ENCODE results near the gene SDF4.

The SDF4 gene

DNA sequence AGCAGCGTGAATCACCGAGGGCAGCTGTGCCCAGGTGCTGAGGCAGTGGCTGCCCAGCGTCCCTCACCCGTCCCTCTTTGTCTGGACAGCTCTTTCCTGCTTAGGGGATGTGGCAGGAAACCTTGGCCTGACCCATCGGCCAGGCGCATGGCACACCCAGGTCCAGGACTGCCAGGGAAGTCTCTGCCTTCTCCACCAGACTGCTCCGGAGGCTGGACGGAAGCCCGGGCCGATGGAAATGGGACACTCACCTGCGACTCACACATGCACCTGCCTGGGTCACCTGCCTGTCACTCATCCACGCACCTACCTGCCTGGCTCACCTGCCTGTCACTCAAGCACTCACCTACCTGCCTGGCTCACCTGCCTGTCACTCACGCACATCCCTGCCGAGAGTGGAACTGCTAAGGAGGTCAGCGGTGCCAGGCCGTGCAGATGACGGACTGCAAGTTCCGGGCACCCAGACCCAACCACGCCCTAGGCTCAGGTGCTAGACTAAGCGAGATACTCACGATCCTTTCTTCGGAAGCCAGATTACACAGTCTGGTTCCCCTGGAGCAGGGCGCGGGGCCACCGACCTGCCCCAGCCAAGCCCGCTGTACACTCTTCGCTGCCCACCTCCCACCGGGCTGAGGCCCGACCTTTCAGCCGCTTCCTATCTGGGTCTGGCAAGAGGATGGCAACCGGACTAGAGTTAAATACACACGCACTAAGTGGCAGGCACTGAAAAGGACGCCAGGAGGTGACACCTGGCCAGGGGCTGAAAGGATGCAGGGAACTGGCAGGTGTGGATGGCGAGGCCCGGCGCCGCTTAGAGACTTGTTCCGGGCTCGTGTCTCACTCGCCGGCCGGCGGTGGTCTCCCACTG is 40.8 kb upstream of the SDF4 start:
- H3K27me3 ChIP-seq (replicated peaks; ENCODE audit: control insufficient read depth, insufficient read depth, low read length, poor library complexity, severe bottlenecking), result no peaks in the 10 kb centered on the region
- peaks cover 7% of the 10 kb centered on the region for H3K36me3 ChIP-seq (ENCODE audit: control insufficient read depth, insufficient read depth, low read length)
- peak overlapping the region; percentile 72 for H3K27ac ChIP-seq (ENCODE audit: insufficient read depth, low read length, poor library complexity, severe bottlenecking)
- peaks cover 27% of the 10 kb centered on the region for H3K4me1 ChIP-seq (ENCODE audit: control insufficient read depth, insufficient read depth, low read length, poor library complexity, severe bottlenecking)
- DNase-seq, result no peak
- peak overlapping the region; percentile 72 for H3K4me3 ChIP-seq (ENCODE audit: insufficient read depth, low read depth, low read length, poor library complexity, severe bottlenecking)
- H3K9me3 ChIP-seq (ENCODE audit: control insufficient read depth, low read length), result no peaks in the 10 kb centered on the region

- Histone ChIP-seq H3K36me3 (ENCODE audit: control insufficient read depth, insufficient read depth, low read length) (peaks cover 13% of the 10 kb centered on the region), H3K4me1 (ENCODE audit: control insufficient read depth, insufficient read depth, low read length, poor library complexity, severe bottlenecking) (peaks cover 27% of the 10 kb centered on the region), H3K27ac (ENCODE audit: insufficient read depth, low read length, poor library complexity, severe bottlenecking) (no peak overlapping the region), H3K27me3 (replicated peaks; ENCODE audit: control insufficient read depth, insufficient read depth, low read length, poor library complexity, severe bottlenecking) (no peaks in the 10 kb centered on the region), H3K4me3 (ENCODE audit: insufficient read depth, low read depth, low read length, poor library complexity, severe bottlenecking) (no peak overlapping the region), H3K9me3 (ENCODE audit: control insufficient read depth, low read length) (no peaks in the 10 kb centered on the region)
- no peak for DNase-seq
Measured at GRCh38 chr1:1270813-1271212, 39.0 kb upstream of the SDF4 start.

- H3K27me3 ChIP-seq (replicated peaks; ENCODE audit: control insufficient read depth, insufficient read depth, low read length, poor library complexity, severe bottlenecking), result no peaks in the 10 kb centered on the region
- no peak for DNase-seq
- no peak overlapping the region for H3K4me3 ChIP-seq (ENCODE audit: insufficient read depth, low read depth, low read length, poor library complexity, severe bottlenecking)
- no peaks in the 10 kb centered on the region for H3K9me3 ChIP-seq (ENCODE audit: control insufficient read depth, low read length)
- H3K27ac ChIP-seq (ENCODE audit: insufficient read depth, low read length, poor library complexity, severe bottlenecking), result no peak overlapping the region
- peaks cover 26% of the 10 kb centered on the region for H3K36me3 ChIP-seq (ENCODE audit: control insufficient read depth, insufficient read depth, low read length)
- H3K4me1 ChIP-seq (ENCODE audit: control insufficient read depth, insufficient read depth, low read length, poor library complexity, severe bottlenecking), result peaks cover 22% of the 10 kb centered on the region
Measured at GRCh38 chr1:1268284-1268682, 36.5 kb upstream of the SDF4 start.

- Histone ChIP-seq H3K4me3 (ENCODE audit: insufficient read depth, low read depth, low read length, poor library complexity, severe bottlenecking) (no peak overlapping the region), H3K4me1 (ENCODE audit: control insufficient read depth, insufficient read depth, low read length, poor library complexity, severe bottlenecking) (peaks cover 20% of the 10 kb centered on the region), H3K36me3 (ENCODE audit: control insufficient read depth, insufficient read depth, low read length) (peaks cover 32% of the 10 kb centered on the region), H3K9me3 (ENCODE audit: control insufficient read depth, low read length) (no peaks in the 10 kb centered on the region), H3K27me3 (replicated peaks; ENCODE audit: control insufficient read depth, insufficient read depth, low read length, poor library complexity, severe bottlenecking) (no peaks in the 10 kb centered on the region), H3K27ac (ENCODE audit: insufficient read depth, low read length, poor library complexity, severe bottlenecking) (no peak overlapping the region)
- DNase-seq, result no peak
Measured at GRCh38 chr1:1267488-1268283, 35.9 kb upstream of the SDF4 start.

GRCh38 chr1:1264868-1265272 is 33.1 kb upstream of the SDF4 start:
- Histone ChIP-seq H3K4me3 (ENCODE audit: insufficient read depth, low read depth, low read length, poor library complexity, severe bottlenecking) (no peak overlapping the region), H3K27me3 (replicated peaks; ENCODE audit: control insufficient read depth, insufficient read depth, low read length, poor library complexity, severe bottlenecking) (no peaks in the 10 kb centered on the region), H3K27ac (ENCODE audit: insufficient read depth, low read length, poor library complexity, severe bottlenecking) (no peak overlapping the region), H3K36me3 (ENCODE audit: control insufficient read depth, insufficient read depth, low read length) (peaks cover 47% of the 10 kb centered on the region), H3K4me1 (ENCODE audit: control insufficient read depth, insufficient read depth, low read length, poor library complexity, severe bottlenecking) (peaks cover 4% of the 10 kb centered on the region), H3K9me3 (ENCODE audit: control insufficient read depth, low read length) (no peaks in the 10 kb centered on the region)
- DNase-seq, result no peak

- Histone ChIP-seq H3K4me3 (ENCODE audit: insufficient read depth, low read depth, low read length, poor library complexity, severe bottlenecking) (no peak overlapping the region), H3K27ac (ENCODE audit: insufficient read depth, low read length, poor library complexity, severe bottlenecking) (no peak overlapping the region), H3K4me1 (ENCODE audit: control insufficient read depth, insufficient read depth, low read length, poor library complexity, severe bottlenecking) (peaks cover 4% of the 10 kb centered on the region), H3K27me3 (replicated peaks; ENCODE audit: control insufficient read depth, insufficient read depth, low read length, poor library complexity, severe bottlenecking) (no peaks in the 10 kb centered on the region), H3K36me3 (ENCODE audit: control insufficient read depth, insufficient read depth, low read length) (peaks cover 52% of the 10 kb centered on the region), H3K9me3 (ENCODE audit: control insufficient read depth, low read length) (no peaks in the 10 kb centered on the region)
- no peak for DNase-seq
Measured at GRCh38 chr1:1264026-1264425, 32.2 kb upstream of the SDF4 start.

- no peak for DNase-seq
- Histone ChIP-seq H3K9me3 (ENCODE audit: control insufficient read depth, low read length) (no peaks in the 10 kb centered on the region), H3K4me3 (ENCODE audit: insufficient read depth, low read depth, low read length, poor library complexity, severe bottlenecking) (no peak overlapping the region), H3K4me1 (ENCODE audit: control insufficient read depth, insufficient read depth, low read length, poor library complexity, severe bottlenecking) (peaks cover 4% of the 10 kb centered on the region), H3K27me3 (replicated peaks; ENCODE audit: control insufficient read depth, insufficient read depth, low read length, poor library complexity, severe bottlenecking) (no peaks in the 10 kb centered on the region), H3K36me3 (ENCODE audit: control insufficient read depth, insufficient read depth, low read length) (peaks cover 45% of the 10 kb centered on the region), H3K27ac (ENCODE audit: insufficient read depth, low read length, poor library complexity, severe bottlenecking) (no peak overlapping the region)
Measured at GRCh38 chr1:1262758-1263157, 31.0 kb upstream of the SDF4 start.

- DNase-seq, result no peak
- Histone ChIP-seq H3K27me3 (replicated peaks; ENCODE audit: control insufficient read depth, insufficient read depth, low read length, poor library complexity, severe bottlenecking) (no peaks in the 10 kb centered on the region), H3K27ac (ENCODE audit: insufficient read depth, low read length, poor library complexity, severe bottlenecking) (no peak overlapping the region), H3K9me3 (ENCODE audit: control insufficient read depth, low read length) (no peaks in the 10 kb centered on the region), H3K4me1 (ENCODE audit: control insufficient read depth, insufficient read depth, low read length, poor library complexity, severe bottlenecking) (peaks cover 4% of the 10 kb centered on the region), H3K36me3 (ENCODE audit: control insufficient read depth, insufficient read depth, low read length) (peaks cover 42% of the 10 kb centered on the region), H3K4me3 (ENCODE audit: insufficient read depth, low read depth, low read length, poor library complexity, severe bottlenecking) (no peak overlapping the region)
Measured at GRCh38 chr1:1262071-1262470, 30.3 kb upstream of the SDF4 start.

DNA sequence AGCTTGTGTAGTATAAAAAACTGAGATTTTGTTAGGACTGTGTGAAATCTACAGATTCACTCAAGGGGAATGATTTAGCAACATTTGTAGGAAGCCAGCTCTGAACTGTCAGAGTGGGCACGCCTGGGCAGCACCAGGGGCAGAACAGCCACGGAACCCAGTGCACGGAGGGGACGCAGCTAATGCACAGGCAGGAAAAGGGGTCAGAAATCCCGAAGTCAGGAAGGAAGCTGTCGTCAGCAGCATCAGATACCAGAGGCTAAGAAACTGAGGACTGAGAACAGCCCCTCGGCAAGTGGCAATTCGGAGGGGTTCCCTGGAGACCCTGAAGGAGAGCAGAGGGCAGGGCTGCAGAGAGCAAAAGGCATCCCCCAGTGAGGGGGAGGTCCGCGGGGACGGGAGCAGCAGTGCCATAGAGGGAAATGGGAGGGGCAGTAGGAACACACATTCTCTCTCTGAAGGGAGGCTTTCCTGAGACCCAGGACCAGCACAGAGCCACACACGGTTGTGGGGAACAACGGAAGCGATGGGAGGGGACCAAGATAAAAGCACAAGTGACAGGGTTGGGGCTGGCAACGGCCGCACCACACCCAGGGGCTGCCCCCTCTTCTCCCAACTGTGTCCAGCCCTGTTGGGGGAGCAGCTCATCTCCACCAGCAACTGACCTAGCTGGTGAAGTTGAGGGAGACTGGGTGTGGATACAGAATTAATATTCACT is 29.2 kb upstream of the SDF4 start:
- no peak for DNase-seq
- H3K9me3 ChIP-seq (ENCODE audit: control insufficient read depth, low read length), result no peaks in the 10 kb centered on the region
- H3K4me3 ChIP-seq (ENCODE audit: insufficient read depth, low read depth, low read length, poor library complexity, severe bottlenecking), result no peak overlapping the region
- peaks cover 50% of the 10 kb centered on the region for H3K36me3 ChIP-seq (ENCODE audit: control insufficient read depth, insufficient read depth, low read length)
- peaks cover 4% of the 10 kb centered on the region for H3K4me1 ChIP-seq (ENCODE audit: control insufficient read depth, insufficient read depth, low read length, poor library complexity, severe bottlenecking)
- peak overlapping the region; percentile 0 for H3K27ac ChIP-seq (ENCODE audit: insufficient read depth, low read length, poor library complexity, severe bottlenecking)
- no peaks in the 10 kb centered on the region for H3K27me3 ChIP-seq (replicated peaks; ENCODE audit: control insufficient read depth, insufficient read depth, low read length, poor library complexity, severe bottlenecking)
